NB4 (cell line): ENCODE data around the gene COMMD7.
"Not testable (repeated sequence)": the region's sequence is repeated elsewhere in the genome, so short reads cannot be mapped to it uniquely, and the experiment has no call there.

ENCODE experiments used
- DNase-seq: peaks from one replicate; pipeline ENCODE4 v3.0.0; 2010; ENCODE audit warnings: low read depth
- H3K4me3 ChIP-seq: one replicate; pipeline ENCODE4 v1.5.1; 2011; ENCODE audit warnings: mild to moderate bottlenecking, low read depth, low read length, moderate library complexity
- CTCF ChIP-seq: IDR thresholded peaks from one replicate; pipeline ENCODE4 v1.5.1; 2012; ENCODE audit warnings: low read depth, low read length
- MYC ChIP-seq: IDR thresholded peaks from 2 replicates; pipeline ENCODE4 v1.6.1; 2011; ENCODE audit warnings: low read depth, low read length
- POLR2A ChIP-seq: IDR thresholded peaks from 2 replicates; pipeline ENCODE4 v1.6.1; 2011; ENCODE audit warnings: mild to moderate bottlenecking; ENCODE audit not compliant: insufficient read length; ENCODE audit errors: extremely low read depth
- TF ChIP-seq, protein P1 (sequence below): IDR thresholded peaks from 2 replicates; pipeline ENCODE4 v1.6.1; 2011; ENCODE audit warnings: low read depth, low read length

The COMMD7 gene

DNA sequence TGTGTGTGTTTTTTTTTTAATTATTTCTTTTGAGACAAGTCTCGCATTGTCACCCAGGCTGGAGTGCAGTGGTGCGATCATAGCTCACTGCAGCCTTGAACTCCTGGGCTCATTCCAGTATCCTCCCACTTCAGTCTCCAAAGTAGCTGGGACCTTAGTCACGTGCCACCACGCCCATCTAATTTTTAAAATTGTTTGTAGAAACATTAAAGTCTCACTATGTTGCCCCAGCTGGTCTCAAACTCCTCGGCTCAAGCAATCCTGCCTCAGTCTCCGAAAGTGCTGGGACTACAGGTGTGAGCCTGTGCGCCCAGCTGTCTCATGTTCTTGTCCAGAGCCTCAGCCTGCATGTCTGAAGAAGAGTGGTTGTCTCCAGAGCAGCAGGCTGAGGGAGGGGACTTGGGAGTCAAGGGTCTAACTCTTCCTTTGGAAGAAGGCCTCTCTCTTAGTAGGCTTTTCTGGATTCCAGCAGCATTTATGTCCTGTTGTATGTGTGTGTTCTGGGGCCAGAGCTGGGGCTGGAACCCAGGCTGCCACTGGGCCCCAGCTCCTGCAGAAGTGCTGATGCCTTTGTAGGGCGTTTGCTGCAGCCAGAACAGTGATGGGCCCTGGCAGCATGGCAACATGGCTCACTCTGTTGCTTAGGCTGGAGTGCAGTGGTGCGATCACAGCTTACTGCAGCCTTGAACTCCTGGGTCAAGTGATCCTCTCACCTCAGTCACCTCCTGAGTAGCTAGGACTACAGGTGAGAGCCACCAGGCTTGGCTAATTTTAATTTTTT, 24.3 kb upstream of the COMMD7 start:
- no peak overlapping the region for H3K4me3 ChIP-seq
- TF ChIP-seq CTCF (no peak), POLR2A (no peak), MYC (no peak)
- TF ChIP-seq, protein P1, sequence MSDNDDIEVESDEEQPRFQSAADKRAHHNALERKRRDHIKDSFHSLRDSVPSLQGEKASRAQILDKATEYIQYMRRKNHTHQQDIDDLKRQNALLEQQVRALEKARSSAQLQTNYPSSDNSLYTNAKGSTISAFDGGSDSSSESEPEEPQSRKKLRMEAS, result no peak
- DNase-seq, result no peak

DNA sequence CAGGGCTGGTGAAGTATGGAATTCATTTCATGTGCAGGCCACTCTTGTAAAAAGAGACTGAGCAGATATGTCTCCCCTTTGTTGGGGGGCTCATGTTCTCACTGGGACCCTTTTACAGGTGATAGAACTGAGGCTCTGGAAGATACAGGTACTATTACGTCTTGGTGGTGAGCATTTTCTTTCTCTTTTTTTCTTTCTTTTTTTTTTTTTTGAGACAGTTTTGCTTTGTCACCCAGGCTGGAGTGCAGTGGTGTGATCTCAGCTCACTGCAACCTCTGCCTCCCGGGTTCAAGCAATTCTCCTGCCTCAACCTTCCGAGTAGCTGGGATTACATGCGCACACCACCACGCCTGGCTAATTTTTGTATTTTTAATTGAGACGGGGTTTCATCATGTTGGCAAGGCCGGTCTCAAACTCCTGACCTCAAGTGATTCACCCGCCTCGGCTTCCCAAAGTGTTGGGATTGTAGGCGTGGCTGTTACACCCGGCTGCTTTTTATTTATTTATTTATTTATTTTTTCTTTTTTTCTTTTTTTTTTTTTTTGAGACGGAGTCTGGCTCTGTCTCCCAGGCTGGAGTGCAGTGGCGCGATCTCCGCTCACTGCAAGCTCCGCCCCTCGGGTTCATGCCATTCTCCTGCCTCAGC, 22.1 kb upstream of the COMMD7 start:
- DNase-seq, result not testable (repeated sequence)
- H3K4me3 ChIP-seq, result peak overlapping the region; percentile 89

DNA sequence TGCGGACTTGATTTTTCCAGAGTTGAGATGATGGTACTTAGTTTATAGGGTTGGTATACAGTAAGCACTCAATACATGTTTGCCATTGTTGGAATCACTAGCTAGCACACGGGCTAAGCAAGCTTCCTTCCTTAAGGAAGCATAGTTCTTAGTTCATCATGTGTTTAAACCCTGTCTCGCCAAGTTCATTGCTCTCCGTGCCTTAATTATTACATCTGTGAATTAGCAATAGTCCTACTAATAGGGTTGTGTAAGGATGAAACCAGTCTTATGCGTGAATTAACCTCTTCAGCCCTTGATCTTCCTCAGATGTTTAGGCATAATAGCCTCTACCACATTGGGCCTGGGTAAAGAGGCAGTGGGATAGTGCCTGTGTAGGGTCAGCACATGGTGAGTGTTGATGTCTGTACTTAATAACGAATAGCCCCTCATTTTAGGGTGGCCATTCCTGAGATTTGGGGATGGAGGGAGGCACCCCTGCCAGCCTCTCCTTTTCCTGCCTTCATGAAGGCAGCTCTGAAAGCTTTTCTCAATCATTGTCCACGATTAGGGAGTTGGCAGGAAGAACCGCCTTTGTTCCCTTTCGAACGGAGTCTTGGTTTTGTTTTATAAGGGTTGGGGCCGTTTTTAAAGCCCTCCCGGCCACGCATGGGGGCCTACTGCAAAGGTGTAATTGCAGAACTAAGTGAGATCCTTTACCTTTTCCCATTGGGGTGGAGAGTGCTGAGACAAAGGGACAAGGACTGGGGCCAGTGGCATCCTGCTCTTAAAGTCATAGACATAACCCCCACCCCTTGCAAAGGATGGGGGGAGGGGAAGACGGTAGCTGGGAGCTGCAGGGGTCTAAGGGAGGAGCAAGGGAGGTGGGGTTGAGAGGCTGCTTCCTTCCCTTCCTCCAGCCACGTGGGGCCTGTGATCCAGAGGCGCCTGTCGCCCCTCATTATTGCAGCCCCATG, 21.0 kb upstream of the COMMD7 start:
- DNase-seq, result peak; percentile 77
- H3K4me3 ChIP-seq, result peak overlapping the region; percentile 89
- TF ChIP-seq, protein P1, result peak; percentile 89
- TF ChIP-seq MYC, result peak; percentile 77
- peak; percentile 34 for TF ChIP-seq POLR2A
- TF ChIP-seq CTCF, result no peak

- DNase-seq, result peak; percentile 38
- TF ChIP-seq POLR2A (no peak), CTCF (peak; percentile 3), MYC (no peak)
- TF ChIP-seq, protein P1, result no peak
- H3K4me3 ChIP-seq, result peak overlapping the region; percentile 89
These were observed 20.1 kb upstream of the COMMD7 start for GRCh38 chr20:32763202-32764004.

GRCh38 chr20:32762754-32763201, 19.5 kb upstream of the COMMD7 start:
- TF ChIP-seq MYC, result no peak
- TF ChIP-seq, protein P1, result 0 out of 2 replicates have a peak, but pooled peaks have one; percentile 16
- peak; percentile 58 for DNase-seq
- peak overlapping the region; percentile 89 for H3K4me3 ChIP-seq
